ENCODE measurements around the gene COQ9.

COQ9 gene

GRCh38 chr16:57485916-57486857 lies 38.9 kb downstream of the COQ9 start, which contains the start of gene DOK4:
Gene DOK4, minus strand, starts transcription at chr16:57486493. Its CDS starts 6,986 bp downstream, at chr16:57479507.
- peak; percentile 74 for DNase-seq

- no peak for DNase-seq
Measured at GRCh38 chr16:57486858-57487834, 39.9 kb downstream of the COQ9 start.

- DNase-seq, result no peak
Measured at GRCh38 chr16:57489229-57489628, 42.0 kb downstream of the COQ9 start.

GRCh38 chr16:57493767-57494166 lies 46.5 kb downstream of the COQ9 start:
- no peak for DNase-seq

GRCh38 chr16:57497121-57497520 lies 49.8 kb downstream of the COQ9 start:
- no peak for DNase-seq

GRCh38 chr16:57498031-57498430 lies 50.8 kb downstream of the COQ9 start:
- no peak for DNase-seq

GRCh38 chr16:57499941-57500340 lies 52.7 kb downstream of the COQ9 start:
- DNase-seq, result peak; percentile 33

GRCh38 chr16:57500578-57501111 lies 53.4 kb downstream of the COQ9 start:
- DNase-seq, result no peak

GRCh38 chr16:57501492-57501891 lies 54.2 kb downstream of the COQ9 start:
- no peak for DNase-seq

GRCh38 chr16:57502048-57502775 lies 54.9 kb downstream of the COQ9 start:
- DNase-seq, result no peak

GRCh38 chr16:57503366-57503765 lies 56.1 kb downstream of the COQ9 start:
- no peak for DNase-seq

GRCh38 chr16:57504001-57504400 lies 56.7 kb downstream of the COQ9 start:
- no peak for DNase-seq

- DNase-seq, result no peak
Measured at GRCh38 chr16:57504491-57504890, 57.2 kb downstream of the COQ9 start.

- DNase-seq, result no peak
Measured at GRCh38 chr16:57505169-57505568, 57.9 kb downstream of the COQ9 start.

GRCh38 chr16:57507136-57508034 lies 60.1 kb downstream of the COQ9 start:
- no peak for DNase-seq

- DNase-seq, result no peak
Measured at GRCh38 chr16:57508035-57508425, 60.8 kb downstream of the COQ9 start.

GRCh38 chr16:57509231-57509923 lies 62.1 kb downstream of the COQ9 start:
- no peak for DNase-seq

GRCh38 chr16:57510016-57510871 lies 63.0 kb downstream of the COQ9 start:
- DNase-seq, result no peak
